Fibroblast of pulmonary artery (primary cell): ENCODE data around the gene PPARG.
A peak's percentile ranks its signal among the peaks of the same experiment; 100 is the strongest.

ENCODE experiments used
- DNase-seq: peaks from one replicate; pipeline ENCODE4 v3.0.0-alpha.2; 2010; ENCODE audit warnings: low read depth
- H3K4me3 ChIP-seq: replicated peaks from 2 replicates; pipeline ENCODE4 v1.5.1; 2011; ENCODE audit warnings: low read depth, mild to moderate bottlenecking, control low read depth, low read length, moderate library complexity
- CTCF ChIP-seq: IDR thresholded peaks from 2 replicates; pipeline ENCODE4 v1.5.1; 2011; ENCODE audit warnings: mild to moderate bottlenecking, control low read depth, low read length, inconsistent platforms; ENCODE audit errors: missing control alignments

The PPARG gene

GRCh38 chr3:12479919-12480427 lies 191.1 kb downstream of the PPARG start:
- peak; percentile 75 for DNase-seq
- peak; percentile 64 for TF ChIP-seq CTCF
- H3K4me3 ChIP-seq = no peak overlapping the region

GRCh38 chr3:12483410-12483809 lies 194.5 kb downstream of the PPARG start:
- peak overlapping the region; percentile 86 for H3K4me3 ChIP-seq
- peak; percentile 31 for DNase-seq
- TF ChIP-seq CTCF = no peak

GRCh38 chr3:12483872-12484197 lies 195.0 kb downstream of the PPARG start:
- DNase-seq = no peak
- TF ChIP-seq CTCF = no peak
- H3K4me3 ChIP-seq = peak overlapping the region; percentile 86
